Esophagus muscularis mucosa (tissue), 4 donors: ENCODE results near the gene AXIN1. TPM values are rescaled to one million over a fixed set of nuclear protein-coding genes. Genes with fewer than 3 reads are reported as not detected.

Experiments used
- DNase-seq: peaks from one replicate; pipeline ENCODE4 v3.0.0-alpha.2; 2017; ENCODE audit errors: extremely low spot score
- H3K27ac ChIP-seq, 4 donors: fragments of 200-600 bp; sonication (generic); replicated peaks in 1 of 4; 1 replicate in 3 of 4; 2 replicates in 1 of 4; pipeline ENCODE4 v1.5.1; 2016 to 2019; ENCODE audit warnings: mild to moderate bottlenecking in 1 of 4
- H3K27me3 ChIP-seq, 4 donors: fragments of 200-600 bp; sonication (generic); one replicate each; pipeline versions ENCODE4 v1.5.1 to v1.6.0; 2016 to 2019
- H3K36me3 ChIP-seq, 4 donors: fragments of 200-600 bp; sonication (generic); one replicate each; pipeline ENCODE4 v1.5.1; 2016 to 2019
- H3K4me1 ChIP-seq, 4 donors: fragments of 200-600 bp; sonication (generic); one replicate each; pipeline ENCODE4 v1.5.1; 2016 to 2019
- H3K4me3 ChIP-seq, 4 donors: fragments of 200-600 bp; sonication (generic); 1 replicate in 2 of 4; 2 replicates in 2 of 4; pipeline ENCODE4 v1.5.1; 2016 to 2019; ENCODE audit warnings: mild to moderate bottlenecking in 4 of 4, moderate library complexity in 1 of 4
- H3K9me3 ChIP-seq, 4 donors: fragments of 200-600 bp; sonication (generic); 1 replicate in 3 of 4; 2 replicates in 1 of 4; pipeline ENCODE4 v1.5.1; 2016 to 2019
- CTCF ChIP-seq, 3 experiments: fragments of 200-600 bp in 2 of 3; fragments of 450-650 bp in 1 of 3; sonication (generic) in 2 of 3; IDR thresholded peaks; one replicate each; pipeline ENCODE4 v1.5.1; 2017 to 2019; ENCODE audit warnings: antibody characterized with exemption in 3 of 3, mild to moderate bottlenecking in 2 of 3, moderate library complexity in 1 of 3
- EP300 ChIP-seq: sonication (generic); formaldehyde crosslinking; IDR thresholded peaks from one replicate; pipeline ENCODE4 v1.6.1; 2017; ENCODE audit warnings: antibody characterized with exemption
- POLR2A ChIP-seq: fragments of 450-650 bp; IDR thresholded peaks from one replicate; pipeline ENCODE4 v1.6.1; 2017; ENCODE audit warnings: antibody characterized with exemption, moderate library complexity, mild to moderate bottlenecking, low read depth
- POLR2AphosphoS5 ChIP-seq, 2 donors: sonication (generic); formaldehyde crosslinking; IDR thresholded peaks; one replicate each; pipeline ENCODE4 v1.6.1; 2017; ENCODE audit warnings: antibody characterized with exemption in 2 of 2
- WGBS: methylation state at CpG from one replicate; pipeline ENCODE4 v1.1.5; 2018; 5-methylcytosine and 5-hydroxymethylcytosine counted together
- intact Hi-C: fragments of 100-400 bp; cut with DNase I; formaldehyde crosslinking; loops from one replicate; pipeline ENCODE4 v1.15.1; 2023
- total RNA-seq, 4 donors: library from RNA; depleted of rRNA; stranded (reverse); fragments of >200 nt; gene quantifications; one replicate each; pipeline versions ENCODE4 v1.1.0 to v1.2.1, GENCODE V29; 2016

Gene AXIN1
- total RNA-seq, 4 donors from 2014 or later, result 24.1 to 56.2 (median 44.1) TPM

DNA sequence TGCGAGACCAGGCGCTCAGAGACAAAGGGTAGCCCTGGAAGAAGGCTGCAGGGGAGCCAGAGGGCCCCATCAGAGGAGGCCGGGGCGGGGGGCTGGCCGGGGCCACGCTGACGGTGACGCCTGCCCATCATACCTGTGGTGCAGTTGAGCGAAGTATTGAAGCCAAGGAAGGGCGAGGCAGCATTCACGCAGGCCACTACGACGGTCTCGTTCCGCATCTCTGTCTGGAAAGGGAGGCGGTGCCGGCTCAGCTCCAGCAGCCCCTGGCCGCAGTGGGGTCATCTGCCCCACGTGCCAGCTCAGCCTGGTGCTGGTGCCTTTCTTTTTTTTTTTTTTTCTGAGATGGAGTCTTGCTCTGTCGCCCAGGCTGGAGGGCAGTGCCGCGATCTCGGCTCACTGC is 22.7 kb upstream of the AXIN1 start:
- peaks cover 32 to 66% (median 61%) of the 10 kb centered on the region in 4 donors for H3K36me3 ChIP-seq
- H3K4me3 ChIP-seq, result no peak overlapping the region
- intact Hi-C loops, result no loop called here
- 91% methylated on average over 23 of the region's 23 CpGs for WGBS
- no peaks in the 10 kb centered on the region for H3K27me3 ChIP-seq
- no peak for DNase-seq
- H3K4me1 ChIP-seq, result peaks cover 8 to 30% (median 21%) of the 10 kb centered on the region in 4 donors
- no peaks in the 10 kb centered on the region for H3K9me3 ChIP-seq
- no peak for TF ChIP-seq POLR2AphosphoS5 (IDR thresholded peaks at IDR 0.05)
- no peak for TF ChIP-seq POLR2A
- TF ChIP-seq EP300, result no peak
- TF ChIP-seq CTCF (IDR thresholded peaks at IDR 0.05), result no peak
- H3K27ac ChIP-seq, result no peak overlapping the region

GRCh38 chr16:374616-374926 is 22.0 kb upstream of the AXIN1 start:
- no peak for TF ChIP-seq EP300
- no peak for TF ChIP-seq POLR2AphosphoS5 (IDR thresholded peaks at IDR 0.05)
- no peak for TF ChIP-seq CTCF (IDR thresholded peaks at IDR 0.05)
- TF ChIP-seq POLR2A, result no peak
- H3K27ac ChIP-seq, result no peak overlapping the region
- no peak overlapping the region for H3K4me3 ChIP-seq
- WGBS, result 100% methylated on average over 2 of the region's 9 CpGs
- H3K4me1 ChIP-seq, result peaks cover 10 to 30% (median 21%) of the 10 kb centered on the region in 4 donors
- peaks cover 32 to 67% (median 61%) of the 10 kb centered on the region in 4 donors for H3K36me3 ChIP-seq
- intact Hi-C loops, result no loop called here
- no peaks in the 10 kb centered on the region for H3K27me3 ChIP-seq
- no peak for DNase-seq
- no peaks in the 10 kb centered on the region for H3K9me3 ChIP-seq

DNA sequence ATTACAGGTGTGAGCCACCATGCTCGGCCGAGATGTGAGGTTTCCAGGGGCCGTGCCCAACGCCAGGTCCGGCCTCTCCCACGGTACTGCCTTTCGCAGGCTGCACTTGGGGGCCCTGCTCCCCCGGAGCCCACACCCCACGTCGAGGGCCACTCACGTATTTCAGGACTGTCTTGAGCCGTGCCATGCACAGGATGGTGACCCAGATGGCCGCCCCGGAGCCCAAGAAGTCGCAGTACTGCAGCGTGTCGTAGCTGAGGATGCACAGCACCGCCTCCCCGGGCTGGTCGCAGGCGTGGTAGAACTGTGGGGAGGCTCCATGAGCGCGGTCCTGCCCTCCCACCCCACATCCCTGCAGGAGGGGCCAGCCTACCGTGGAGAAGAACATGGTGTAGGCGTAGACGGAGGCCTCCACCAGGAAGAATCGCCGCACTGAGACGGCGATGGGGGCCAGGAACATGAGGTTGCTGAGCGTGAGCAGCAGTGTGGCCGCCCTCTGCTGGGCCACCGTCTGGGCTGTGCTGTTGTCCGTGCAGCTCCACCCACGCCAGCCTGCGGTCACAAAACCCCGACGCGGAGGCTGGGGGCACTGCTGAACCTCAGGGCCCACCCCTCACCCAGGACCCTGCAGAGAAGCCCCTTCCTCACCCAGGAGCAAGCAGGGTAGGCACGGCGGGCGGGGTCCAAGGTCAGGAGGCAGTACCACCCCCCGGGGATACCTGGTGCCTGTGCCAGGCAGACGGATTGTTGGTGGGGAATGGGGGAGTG is 21.5 kb upstream of the AXIN1 start:
- intact Hi-C loops, result no loop called here
- no peak for DNase-seq
- Histone ChIP-seq H3K4me3 (no peak overlapping the region), H3K9me3 (no peaks in the 10 kb centered on the region), H3K36me3 (peaks cover 36 to 72% (median 65%) of the 10 kb centered on the region in 4 donors), H3K27ac (no peak overlapping the region), H3K4me1 (peaks cover 14 to 30% (median 23%) of the 10 kb centered on the region in 4 donors), H3K27me3 (no peaks in the 10 kb centered on the region)
- WGBS, result 93% methylated on average over 8 of the region's 44 CpGs
- TF ChIP-seq CTCF (IDR thresholded peaks at IDR 0.05), result no peak
- no peak for TF ChIP-seq POLR2A
- TF ChIP-seq POLR2AphosphoS5 (IDR thresholded peaks at IDR 0.05), result no peak
- TF ChIP-seq EP300, result no peak

- H3K4me3 ChIP-seq, result no peak overlapping the region
- DNase-seq, result no peak
- no peak for TF ChIP-seq POLR2A
- no peak for TF ChIP-seq CTCF (IDR thresholded peaks at IDR 0.05)
- TF ChIP-seq POLR2AphosphoS5 (IDR thresholded peaks at IDR 0.05), result no peak
- TF ChIP-seq EP300, result no peak
- intact Hi-C loops, result no loop called here
- 84% methylated on average over 5 of the region's 5 CpGs for WGBS
- no peaks in the 10 kb centered on the region for H3K9me3 ChIP-seq
- H3K27ac ChIP-seq, result no peak overlapping the region
- peaks cover 42 to 81% (median 74%) of the 10 kb centered on the region in 4 donors for H3K36me3 ChIP-seq
- peaks cover 14 to 26% (median 23%) of the 10 kb centered on the region in 4 donors for H3K4me1 ChIP-seq
- H3K27me3 ChIP-seq, result no peaks in the 10 kb centered on the region
These were observed 20.6 kb upstream of the AXIN1 start for GRCh38 chr16:373020-373598.
